ENCODE results near the gene NCAPG2. TPM values are rescaled to one million over a fixed set of nuclear protein-coding genes. Genes with fewer than 3 reads are reported as not detected.
"Not testable (repeated sequence)": the region's sequence is repeated elsewhere in the genome, so short reads cannot be mapped to it uniquely, and the experiment has no call there.

The NCAPG2 gene
- total RNA-seq, 1 donor from 2014 or later: 14.3 TPM

GRCh38 chr7:158633055-158633956 is 71.3 kb downstream of the NCAPG2 start:
- DNase-seq: no peak

GRCh38 chr7:158631574-158632195 is 72.9 kb downstream of the NCAPG2 start:
- DNase-seq: no peak

GRCh38 chr7:158626289-158626688 is 78.3 kb downstream of the NCAPG2 start:
- DNase-seq: not testable (repeated sequence)

GRCh38 chr7:158623241-158623640 is 81.4 kb downstream of the NCAPG2 start:
- no peak for DNase-seq

- no peak for DNase-seq
Measured at GRCh38 chr7:158620839-158621441, 83.7 kb downstream of the NCAPG2 start.

GRCh38 chr7:158620418-158620817 is 84.2 kb downstream of the NCAPG2 start:
- DNase-seq: no peak

GRCh38 chr7:158618745-158619140 is 85.9 kb downstream of the NCAPG2 start:
- no peak for DNase-seq

- DNase-seq: no peak
Measured at GRCh38 chr7:158617737-158618128, 86.9 kb downstream of the NCAPG2 start.

GRCh38 chr7:158616050-158616449 is 88.6 kb downstream of the NCAPG2 start:
- no peak for DNase-seq

GRCh38 chr7:158614700-158615099 is 89.9 kb downstream of the NCAPG2 start:
- DNase-seq: no peak

- no peak for DNase-seq
Measured at GRCh38 chr7:158613481-158613880, 91.1 kb downstream of the NCAPG2 start.

- DNase-seq: no peak
Measured at GRCh38 chr7:158612546-158612945, 92.1 kb downstream of the NCAPG2 start.

- no peak for DNase-seq
Measured at GRCh38 chr7:158611541-158611940, 93.1 kb downstream of the NCAPG2 start.

- DNase-seq: no peak
Measured at GRCh38 chr7:158609313-158609974, 95.2 kb downstream of the NCAPG2 start.

GRCh38 chr7:158607563-158607962 is 97.0 kb downstream of the NCAPG2 start:
- DNase-seq: no peak

- DNase-seq: no peak
Measured at GRCh38 chr7:158606671-158607424, 97.8 kb downstream of the NCAPG2 start.

- no peak for DNase-seq
Measured at GRCh38 chr7:158606129-158606528, 98.5 kb downstream of the NCAPG2 start.

- no peak for DNase-seq
Measured at GRCh38 chr7:158603773-158604755, 100.5 kb downstream of the NCAPG2 start.

GRCh38 chr7:158602905-158603772 is 101.5 kb downstream of the NCAPG2 start:
- DNase-seq: no peak

GRCh38 chr7:158602041-158602440 is 102.6 kb downstream of the NCAPG2 start:
- no peak for DNase-seq

Measured in occipital lobe (tissue), 2 donors.